RWPE2 (cell line): ENCODE measurements around the gene TMTC4.

ENCODE experiments used
- ATAC-seq: fragments of 200-7000 bp; cut with Tn5 transposase; 3 replicates; pipeline ENCODE4 v1.9.1; 2021; ENCODE audit warnings: low read depth
- DNase-seq: peaks from one replicate; pipeline ENCODE4 v3.0.0-alpha.2; 2020; ENCODE audit warnings: low spot score
- H3K27ac ChIP-seq: fragments of 450-650 bp; 2 replicates; pipeline ENCODE4 v1.5.1; 2017; ENCODE audit warnings: mild to moderate bottlenecking; ENCODE audit not compliant: poor library complexity, severe bottlenecking
- H3K27me3 ChIP-seq: fragments of 250-450 bp; sonication (Bioruptor Pico); 2 replicates; pipeline ENCODE4 v1.5.1; 2021; ENCODE audit warnings: mild to moderate bottlenecking, moderate library complexity; ENCODE audit not compliant: insufficient read depth, poor library complexity, severe bottlenecking
- H3K36me3 ChIP-seq: fragments of 250-450 bp; sonication (Bioruptor Pico); 2 replicates; pipeline ENCODE4 v1.5.1; 2020; ENCODE audit warnings: low read depth, mild to moderate bottlenecking, moderate library complexity
- H3K4me1 ChIP-seq: fragments of 250-450 bp; sonication (Bioruptor Pico); 2 replicates; pipeline ENCODE4 v1.5.1; 2021; ENCODE audit warnings: mild to moderate bottlenecking, moderate library complexity; ENCODE audit not compliant: insufficient read depth, poor library complexity, severe bottlenecking
- H3K4me3 ChIP-seq: fragments of 250-450 bp; sonication (Bioruptor Pico); 2 replicates; pipeline ENCODE4 v1.5.1; 2021; ENCODE audit warnings: mild to moderate bottlenecking, moderate library complexity; ENCODE audit not compliant: severe bottlenecking
- H3K9me3 ChIP-seq: fragments of 250-450 bp; sonication (Bioruptor Pico); 2 replicates; pipeline ENCODE4 v1.5.1; 2021; ENCODE audit warnings: mild to moderate bottlenecking, moderate library complexity; ENCODE audit not compliant: severe bottlenecking
- CTCF ChIP-seq: fragments of 450-650 bp; IDR thresholded peaks from one replicate; pipeline ENCODE4 v1.5.1; 2017; ENCODE audit warnings: mild to moderate bottlenecking, moderate library complexity; ENCODE audit not compliant: poor library complexity, severe bottlenecking

Gene TMTC4

DNA sequence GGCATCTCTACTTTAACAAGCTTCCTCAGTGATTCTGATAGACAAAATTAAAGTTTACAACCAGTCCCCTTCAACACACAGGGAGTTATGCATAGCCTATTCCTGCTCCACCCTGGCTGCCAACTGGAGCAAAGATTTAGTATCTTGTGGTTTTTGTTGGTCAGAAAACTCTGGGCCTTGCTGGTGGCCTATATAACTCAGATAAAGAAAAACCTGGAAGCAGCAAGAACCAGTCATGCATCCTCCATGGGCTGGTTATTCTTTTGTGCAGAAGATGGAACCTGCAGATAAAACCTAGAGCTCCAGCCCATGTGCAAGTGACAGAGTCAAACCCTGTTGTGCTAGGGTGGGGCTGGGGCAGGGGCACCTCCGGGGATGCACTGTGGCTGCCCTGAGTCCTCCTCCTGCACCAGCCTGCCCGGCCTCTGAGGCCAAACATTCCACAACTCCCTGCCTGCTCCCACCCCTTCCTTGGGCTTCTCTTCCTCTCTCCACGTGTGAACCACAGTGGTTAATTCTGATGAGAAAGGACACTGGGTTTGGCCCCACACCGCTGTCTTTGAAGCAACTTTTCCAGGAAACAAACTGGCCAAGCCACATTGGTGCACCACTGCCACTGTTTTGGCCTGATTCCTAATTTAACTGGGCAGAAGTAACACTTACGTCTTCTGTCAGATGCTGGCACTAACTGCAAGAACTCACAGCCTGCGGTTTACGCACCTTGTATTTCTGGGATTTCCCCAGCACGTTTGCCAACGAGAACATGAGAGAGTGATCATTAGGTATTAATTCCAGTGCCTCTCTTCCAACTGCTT is 62.7 kb downstream of the TMTC4 start:
- 0 out of 3 replicates have a peak, but pooled peaks have one; percentile 23 for ATAC-seq
- no peak for DNase-seq
- TF ChIP-seq CTCF: no peak
- H3K9me3 ChIP-seq: no peaks in the 10 kb centered on the region
- no peaks in the 10 kb centered on the region for H3K4me1 ChIP-seq
- H3K36me3 ChIP-seq: no peaks in the 10 kb centered on the region
- H3K27me3 ChIP-seq: no peaks in the 10 kb centered on the region
- no peak overlapping the region for H3K4me3 ChIP-seq
- no peak overlapping the region for H3K27ac ChIP-seq

- no peak for ATAC-seq
Measured at GRCh38 chr13:100610391-100611347, 63.9 kb downstream of the TMTC4 start.

DNA sequence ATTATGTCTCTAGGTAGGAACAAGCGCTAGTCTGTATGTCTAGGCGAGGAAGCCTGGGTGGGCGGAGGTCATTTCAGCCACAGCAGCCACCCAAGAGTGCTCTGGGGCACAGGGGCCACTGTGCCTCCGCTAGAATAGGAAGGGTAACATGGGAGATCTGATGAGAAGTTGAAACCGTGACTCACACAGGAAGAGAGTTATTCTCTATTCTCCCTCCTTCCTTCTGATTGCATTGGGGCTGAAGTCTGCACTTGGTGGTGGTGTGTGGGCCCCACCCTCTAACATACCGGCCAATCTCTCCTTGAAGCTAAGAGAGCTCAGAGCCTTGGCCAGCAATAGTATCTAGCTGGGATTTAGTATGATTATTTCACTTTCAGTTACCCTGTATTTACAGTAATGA is 65.7 kb downstream of the TMTC4 start:
- ATAC-seq: no peak
- Histone ChIP-seq H3K4me3 (no peak overlapping the region), H3K36me3 (no peaks in the 10 kb centered on the region), H3K27me3 (no peaks in the 10 kb centered on the region), H3K9me3 (no peaks in the 10 kb centered on the region), H3K27ac (no peak overlapping the region), H3K4me1 (no peaks in the 10 kb centered on the region)
- DNase-seq: no peak
- no peak for TF ChIP-seq CTCF

More at GRCh38 chr13:100610391-100611347, 63.9 kb downstream of the TMTC4 start:
- H3K27me3 ChIP-seq: no peaks in the 10 kb centered on the region
- H3K36me3 ChIP-seq: no peaks in the 10 kb centered on the region
- no peak for DNase-seq
- TF ChIP-seq CTCF: no peak
- no peak overlapping the region for H3K4me3 ChIP-seq
- H3K4me1 ChIP-seq: no peaks in the 10 kb centered on the region
- no peaks in the 10 kb centered on the region for H3K9me3 ChIP-seq
- no peak overlapping the region for H3K27ac ChIP-seq

- H3K36me3 ChIP-seq: no peaks in the 10 kb centered on the region
- TF ChIP-seq CTCF: no peak
- DNase-seq: no peak
- no peak overlapping the region for H3K27ac ChIP-seq
- ATAC-seq: no peak
- no peaks in the 10 kb centered on the region for H3K9me3 ChIP-seq
- no peak overlapping the region for H3K4me3 ChIP-seq
- H3K27me3 ChIP-seq: no peaks in the 10 kb centered on the region
- H3K4me1 ChIP-seq: no peaks in the 10 kb centered on the region
Measured at GRCh38 chr13:100608489-100608888, 66.1 kb downstream of the TMTC4 start.
